A673 (cell line): ENCODE measurements around the gene TMEM207.

Source experiments
- EZH2 ChIP-seq: fragments of 200-600 bp; sonication (generic); IDR thresholded peaks from 2 replicates; pipeline ENCODE4 v1.6.1; 2017; ENCODE audit warnings: borderline replicate concordance, low read depth, mild to moderate bottlenecking, mixed read lengths, antibody characterized with exemption, low read length; ENCODE audit not compliant: poor library complexity, severe bottlenecking
- TF ChIP-seq, protein P1 (sequence below): fragments of 300-800, 200-600 bp; sonication (generic); conservative IDR thresholded peaks from 2 replicates; pipeline ENCODE4 v1.5.1; 2017; ENCODE audit warnings: low read depth, mild to moderate bottlenecking, antibody characterized with exemption, low read length, moderate library complexity, mixed read lengths

DNA sequence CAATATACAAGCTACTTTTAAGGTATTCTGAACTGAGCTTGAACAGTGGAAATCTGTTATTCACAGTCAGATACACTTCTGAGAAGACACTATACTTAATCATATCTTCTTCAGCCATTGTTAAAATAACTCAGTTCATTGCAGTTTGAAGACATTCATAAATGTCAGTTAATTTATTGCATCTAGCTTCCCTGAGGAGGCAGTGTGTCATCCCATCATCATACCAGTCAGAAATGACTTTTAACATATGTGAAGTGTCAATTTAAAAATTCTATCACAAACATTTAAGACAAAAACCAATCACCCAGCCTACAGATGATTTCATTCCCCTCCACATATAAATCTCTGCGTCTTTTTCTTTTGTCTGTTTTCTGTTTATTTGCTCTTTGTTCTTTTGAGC, 7.5 kb downstream of the TMEM207 start:
- TF ChIP-seq, protein P1, sequence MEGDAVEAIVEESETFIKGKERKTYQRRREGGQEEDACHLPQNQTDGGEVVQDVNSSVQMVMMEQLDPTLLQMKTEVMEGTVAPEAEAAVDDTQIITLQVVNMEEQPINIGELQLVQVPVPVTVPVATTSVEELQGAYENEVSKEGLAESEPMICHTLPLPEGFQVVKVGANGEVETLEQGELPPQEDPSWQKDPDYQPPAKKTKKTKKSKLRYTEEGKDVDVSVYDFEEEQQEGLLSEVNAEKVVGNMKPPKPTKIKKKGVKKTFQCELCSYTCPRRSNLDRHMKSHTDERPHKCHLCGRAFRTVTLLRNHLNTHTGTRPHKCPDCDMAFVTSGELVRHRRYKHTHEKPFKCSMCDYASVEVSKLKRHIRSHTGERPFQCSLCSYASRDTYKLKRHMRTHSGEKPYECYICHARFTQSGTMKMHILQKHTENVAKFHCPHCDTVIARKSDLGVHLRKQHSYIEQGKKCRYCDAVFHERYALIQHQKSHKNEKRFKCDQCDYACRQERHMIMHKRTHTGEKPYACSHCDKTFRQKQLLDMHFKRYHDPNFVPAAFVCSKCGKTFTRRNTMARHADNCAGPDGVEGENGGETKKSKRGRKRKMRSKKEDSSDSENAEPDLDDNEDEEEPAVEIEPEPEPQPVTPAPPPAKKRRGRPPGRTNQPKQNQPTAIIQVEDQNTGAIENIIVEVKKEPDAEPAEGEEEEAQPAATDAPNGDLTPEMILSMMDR = no peak
- no peak for TF ChIP-seq EZH2
